GM18858 (cell line): Measurements from ENCODE around the gene METTL15.
"Not testable (repeated sequence)": the region's sequence is repeated elsewhere in the genome, so short reads cannot be mapped to it uniquely, and the experiment has no call there.

Source experiments
- ATAC-seq: cut with Tn5 transposase; IDR thresholded peaks from one replicate; pipeline ENCODE4 v1.9.1; 2021; ENCODE audit not compliant: unreplicated experiment

Gene METTL15

GRCh38 chr11:28378095-28378494 is 269.9 kb downstream of the METTL15 start:
- not testable (repeated sequence) for ATAC-seq
